HG03378 (cell line): ENCODE measurements around the gene MED27.

Experiments used
- ATAC-seq: cut with Tn5 transposase; IDR thresholded peaks from one replicate; pipeline ENCODE4 v1.9.1; 2021; ENCODE audit warnings: mild to moderate bottlenecking, moderate library complexity; ENCODE audit not compliant: unreplicated experiment

Gene MED27

GRCh38 chr9:132044176-132044875 is 35.3 kb downstream of the MED27 start:
- ATAC-seq: no peak

GRCh38 chr9:132043708-132044107 is 36.0 kb downstream of the MED27 start:
- no peak for ATAC-seq

GRCh38 chr9:132042324-132042723 is 37.3 kb downstream of the MED27 start:
- no peak for ATAC-seq

- no peak for ATAC-seq
Observed at GRCh38 chr9:132041798-132042197, 37.9 kb downstream of the MED27 start.

- no peak for ATAC-seq
Observed at GRCh38 chr9:132040808-132041207, 38.9 kb downstream of the MED27 start.

- no peak for ATAC-seq
Observed at GRCh38 chr9:132040246-132040645, 39.4 kb downstream of the MED27 start.

GRCh38 chr9:132039284-132039683 is 40.4 kb downstream of the MED27 start:
- ATAC-seq: no peak

GRCh38 chr9:132037458-132037857 is 42.2 kb downstream of the MED27 start:
- no peak for ATAC-seq

- no peak for ATAC-seq
Observed at GRCh38 chr9:132036521-132036920, 43.1 kb downstream of the MED27 start.

GRCh38 chr9:132035679-132036078 is 44.0 kb downstream of the MED27 start:
- ATAC-seq: no peak

GRCh38 chr9:132032238-132032950 is 47.3 kb downstream of the MED27 start:
- no peak for ATAC-seq

GRCh38 chr9:132031467-132032237 is 48.0 kb downstream of the MED27 start:
- ATAC-seq: no peak

GRCh38 chr9:132030626-132031325 is 48.9 kb downstream of the MED27 start:
- no peak for ATAC-seq

- no peak for ATAC-seq
Observed at GRCh38 chr9:132027752-132028663, 51.7 kb downstream of the MED27 start.

GRCh38 chr9:132026932-132027585 is 52.6 kb downstream of the MED27 start:
- ATAC-seq: no peak

GRCh38 chr9:132025766-132026165 is 53.9 kb downstream of the MED27 start:
- ATAC-seq: no peak

- no peak for ATAC-seq
Observed at GRCh38 chr9:132024589-132024988, 55.1 kb downstream of the MED27 start.

GRCh38 chr9:132023419-132024180 is 56.1 kb downstream of the MED27 start:
- no peak for ATAC-seq
